BLaER1 treated with 17β-estradiol and CSF1 and Interleukin-3, amounts not matched to agents 10 nM and 100 nM (cell line): Measurements from ENCODE around the gene GAREM2.

Source experiments
- H3K27ac ChIP-seq, 11 experiments: shearing (Covaris generic); formaldehyde crosslinking; 2 replicates each; pipeline ENCODE4 v1.8.1; 2022
- H3K27me3 ChIP-seq, 11 experiments: shearing (Covaris generic); formaldehyde crosslinking; 2 replicates each; pipeline ENCODE4 v1.8.1; 2022
- H3K36me3 ChIP-seq, 11 experiments: shearing (Covaris generic); formaldehyde crosslinking; 2 replicates each; pipeline ENCODE4 v1.8.1; 2022
- H3K4me1 ChIP-seq, 10 experiments: shearing (Covaris generic); formaldehyde crosslinking; 2 replicates each; pipeline ENCODE4 v1.8.1; 2022
- H3K4me2 ChIP-seq, 11 experiments: shearing (Covaris generic); formaldehyde crosslinking; 2 replicates each; pipeline ENCODE4 v1.8.1; 2022
- H3K4me3 ChIP-seq, 10 experiments: shearing (Covaris generic); formaldehyde crosslinking; 2 replicates each; pipeline ENCODE4 v1.8.1; 2022
- H3K9ac ChIP-seq, 11 experiments: shearing (Covaris generic); formaldehyde crosslinking; 2 replicates each; pipeline ENCODE4 v1.8.1; 2022
- H3K9me3 ChIP-seq, 11 experiments: shearing (Covaris generic); formaldehyde crosslinking; replicated peaks in 1 of 11; 2 replicates each; pipeline ENCODE4 v1.8.1; 2022
- H4K20me1 ChIP-seq, 11 experiments: shearing (Covaris generic); formaldehyde crosslinking; 2 replicates each; pipeline ENCODE4 v1.8.1; 2022
- Cebpa-rat ChIP-seq, 11 experiments: shearing (Covaris generic); IDR thresholded peaks; 2 replicates each; pipeline ENCODE4 v1.8.1; 2022

The GAREM2 gene

DNA sequence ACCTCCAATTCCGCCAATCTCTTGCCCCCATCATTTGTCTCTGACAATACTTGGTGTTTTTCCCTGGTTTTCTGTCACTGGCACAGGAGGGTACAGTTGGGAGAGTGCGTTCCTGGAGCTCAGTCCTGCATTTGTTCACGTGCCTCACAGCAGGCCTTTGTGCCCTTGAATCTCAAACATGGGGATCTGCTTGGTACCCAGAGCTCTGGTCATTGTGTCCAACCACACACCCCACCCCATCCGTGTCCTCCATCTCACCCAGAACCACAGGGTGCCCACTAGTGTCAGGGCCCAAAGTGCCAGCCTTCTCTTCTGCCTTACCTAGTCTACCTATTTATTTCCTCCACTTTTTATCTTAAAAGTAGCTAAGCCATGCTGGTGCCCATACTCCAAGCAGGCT is 16.2 kb downstream of the GAREM2 start:
- H4K20me1 ChIP-seq: peaks cover 0 to 53% (median 2%) of the 10 kb centered on the region in 11 experiments; a peak in 10 of 22 replicates
- H3K36me3 ChIP-seq: peaks cover 40 to 60% (median 45%) of the 10 kb centered on the region in 11 experiments
- H3K9ac ChIP-seq: no peak overlapping the region
- H3K27me3 ChIP-seq: peaks cover 22 to 27% (median 24%) of the 10 kb centered on the region in 11 experiments
- no peak overlapping the region for H3K4me2 ChIP-seq
- no peak overlapping the region for H3K27ac ChIP-seq
- H3K4me1 ChIP-seq: peaks cover 15 to 30% (median 24%) of the 10 kb centered on the region in 10 experiments
- H3K9me3 ChIP-seq: no peaks in the 10 kb centered on the region
- TF ChIP-seq Cebpa-rat (IDR thresholded peaks at IDR 0.05): no peak
- H3K4me3 ChIP-seq: no peak overlapping the region

- Histone ChIP-seq H3K4me1 (peaks cover 15 to 24% (median 19%) of the 10 kb centered on the region in 10 experiments), H3K27ac (no peak overlapping the region), H4K20me1 (peaks cover 0 to 53% (median 2%) of the 10 kb centered on the region in 11 experiments; a peak in 10 of 22 replicates), H3K9ac (no peak overlapping the region), H3K36me3 (peaks cover 46 to 66% (median 51%) of the 10 kb centered on the region in 11 experiments), H3K4me2 (no peak overlapping the region), H3K4me3 (no peak overlapping the region), H3K9me3 (no peaks in the 10 kb centered on the region), H3K27me3 (peaks cover 16 to 21% (median 18%) of the 10 kb centered on the region in 11 experiments)
- no peak for TF ChIP-seq Cebpa-rat (IDR thresholded peaks at IDR 0.05)
These were observed 16.9 kb downstream of the GAREM2 start for GRCh38 chr2:26189751-26190150.

DNA sequence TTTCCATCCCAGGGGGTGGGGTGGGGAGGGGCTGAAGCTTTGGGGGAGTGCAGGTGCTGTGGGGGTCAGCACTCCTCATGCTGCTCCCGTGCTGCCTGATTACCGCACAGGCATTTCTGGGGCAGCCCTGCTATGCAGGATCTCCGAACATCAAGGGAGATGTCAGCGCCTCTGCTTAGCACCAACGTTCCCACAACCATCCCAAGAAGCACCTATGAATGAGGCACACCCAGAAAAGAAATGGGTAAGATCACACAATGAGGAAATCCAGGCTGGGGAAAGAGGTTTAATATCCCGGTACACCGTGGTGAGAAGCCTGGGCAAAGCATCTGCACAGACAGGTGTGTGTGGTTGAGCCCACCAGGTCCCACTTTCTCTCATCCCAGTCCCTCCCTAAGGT is 17.5 kb downstream of the GAREM2 start:
- H3K9ac ChIP-seq: no peak overlapping the region
- peaks cover 10 to 15% (median 12%) of the 10 kb centered on the region in 11 experiments for H3K27me3 ChIP-seq
- H3K4me2 ChIP-seq: no peak overlapping the region
- no peak for TF ChIP-seq Cebpa-rat (IDR thresholded peaks at IDR 0.05)
- H4K20me1 ChIP-seq: peaks cover 0 to 53% (median 2%) of the 10 kb centered on the region in 11 experiments; a peak in 10 of 22 replicates
- no peak overlapping the region for H3K27ac ChIP-seq
- no peak overlapping the region for H3K4me3 ChIP-seq
- H3K4me1 ChIP-seq: peaks cover 13 to 18% (median 15%) of the 10 kb centered on the region in 10 experiments
- H3K9me3 ChIP-seq: no peaks in the 10 kb centered on the region
- H3K36me3 ChIP-seq: peaks cover 52 to 72% (median 58%) of the 10 kb centered on the region in 11 experiments

DNA sequence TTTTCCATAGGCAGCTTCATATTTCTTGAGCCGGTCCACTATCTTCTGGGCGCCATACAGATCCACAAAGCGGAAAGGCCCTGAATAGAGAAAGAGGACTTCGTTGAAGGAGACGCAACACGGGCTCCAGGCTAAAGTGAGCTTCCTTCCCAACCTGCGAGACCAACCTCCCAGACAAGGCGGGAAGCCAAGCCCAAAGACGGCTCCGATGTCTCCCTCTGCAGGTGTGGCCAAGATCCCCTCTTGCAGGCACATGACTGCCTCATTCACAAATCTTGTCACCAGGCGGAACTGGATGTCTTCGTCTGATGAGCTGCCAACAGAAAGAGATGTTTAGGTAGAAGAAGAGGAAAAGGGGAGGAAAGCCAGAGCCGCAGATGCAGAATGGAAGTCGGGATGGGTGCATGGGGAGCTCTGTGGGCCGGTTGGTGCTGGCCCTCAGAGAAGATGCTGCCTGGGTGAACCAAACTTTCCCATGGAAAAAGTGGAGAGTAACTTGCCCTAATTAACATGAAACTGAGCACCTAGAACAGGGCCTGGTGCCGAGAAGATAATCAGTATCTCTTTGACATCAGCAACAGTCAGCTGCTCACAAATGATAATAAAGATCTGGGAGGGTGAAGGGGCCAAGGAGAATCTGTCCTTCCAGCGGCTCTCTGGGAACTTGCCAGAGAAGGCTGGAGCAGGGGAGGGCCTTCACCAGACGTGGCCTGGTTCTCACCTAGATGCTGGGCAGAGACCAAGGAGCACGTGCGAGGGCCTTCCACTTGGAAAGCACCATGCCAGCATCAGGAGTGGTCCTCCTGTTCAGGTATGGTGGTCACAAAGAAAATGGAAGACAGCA is 18.6 kb downstream of the GAREM2 start:
- Histone ChIP-seq H3K9me3 (no peaks in the 10 kb centered on the region), H3K36me3 (peaks cover 64 to 84% (median 69%) of the 10 kb centered on the region in 11 experiments), H3K4me3 (no peak overlapping the region), H3K9ac (no peak overlapping the region), H3K4me1 (peaks cover 2 to 11% (median 5%) of the 10 kb centered on the region in 10 experiments; a peak in 19 of 20 replicates), H4K20me1 (peaks cover 0 to 48% (median 2%) of the 10 kb centered on the region in 11 experiments; a peak in 11 of 22 replicates), H3K4me2 (no peak overlapping the region), H3K27me3 (peaks cover 0 to 3% (median 0%) of the 10 kb centered on the region in 11 experiments; a peak in 5 of 22 replicates), H3K27ac (no peak overlapping the region)
- no peak for TF ChIP-seq Cebpa-rat (IDR thresholded peaks at IDR 0.05)

GRCh38 chr2:26193578-26194231 is 20.8 kb downstream of the GAREM2 start:
- no peak for TF ChIP-seq Cebpa-rat (IDR thresholded peaks at IDR 0.05)
- Histone ChIP-seq H3K36me3 (peaks cover 86 to 99% (median 90%) of the 10 kb centered on the region in 11 experiments), H3K9me3 (peaks cover 8 to 17% (median 11%) of the 10 kb centered on the region in 11 experiments; a peak in 21 of 22 replicates), H3K4me2 (no peak overlapping the region), H3K27me3 (no peaks in the 10 kb centered on the region), H4K20me1 (peaks cover 0 to 34% (median 4%) of the 10 kb centered on the region in 11 experiments; a peak in 8 of 22 replicates), H3K27ac (0 out of 22 replicates have a peak overlapping the region, but pooled peaks of 1 of the 11 experiments have one; percentile 23), H3K4me1 (peaks cover 5 to 16% (median 9%) of the 10 kb centered on the region in 10 experiments; a peak in 17 of 20 replicates), H3K4me3 (no peak overlapping the region), H3K9ac (no peak overlapping the region)

DNA sequence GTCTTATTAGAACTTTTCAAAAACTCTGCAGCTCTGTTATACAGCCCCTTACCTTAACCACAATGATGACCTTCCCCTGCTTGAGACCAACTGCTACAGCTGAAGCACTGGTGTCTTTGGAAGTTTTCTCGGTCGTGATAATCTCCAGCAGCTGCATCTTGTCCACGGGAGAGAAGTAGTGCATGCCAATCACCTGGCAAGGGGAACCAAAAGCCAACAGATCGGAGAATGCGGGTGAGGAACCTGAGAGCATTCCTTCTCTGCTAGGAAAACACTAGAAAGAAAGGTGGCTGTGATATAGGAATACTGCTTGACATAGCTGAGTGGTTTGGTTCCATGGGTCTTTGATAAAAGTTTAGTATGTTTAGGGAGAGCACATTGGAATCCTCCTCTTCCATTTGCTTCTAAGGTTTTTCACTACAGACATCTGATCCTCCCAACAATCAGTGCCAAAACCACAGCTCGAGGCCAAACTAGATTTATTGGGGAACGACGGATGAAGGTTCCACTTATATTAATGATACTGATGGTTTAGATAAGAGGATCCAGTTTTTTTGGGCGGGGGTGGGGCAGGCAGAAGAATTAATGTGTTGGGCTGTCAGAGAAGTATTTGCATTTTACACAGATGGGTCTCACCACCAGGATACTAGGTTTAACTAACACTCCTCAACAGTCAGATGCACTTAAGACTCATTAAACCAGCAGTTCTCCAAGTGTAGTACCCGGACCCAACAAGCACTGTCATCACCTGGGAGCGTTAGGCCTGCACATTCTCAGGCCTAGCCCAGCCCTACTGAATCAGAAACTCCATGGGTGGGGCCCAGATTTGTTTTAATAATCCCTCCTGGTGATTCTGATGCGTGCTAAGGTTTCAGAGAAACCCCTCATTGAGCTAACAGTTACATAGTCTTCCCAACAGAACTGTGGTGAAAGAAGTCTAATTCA is 22.4 kb downstream of the GAREM2 start:
- TF ChIP-seq Cebpa-rat (IDR thresholded peaks at IDR 0.05): no peak
- H3K4me3 ChIP-seq: no peak overlapping the region
- peaks cover 8 to 21% (median 11%) of the 10 kb centered on the region in 11 experiments; a peak in 21 of 22 replicates for H3K9me3 ChIP-seq
- peaks cover 5 to 19% (median 9%) of the 10 kb centered on the region in 10 experiments; a peak in 17 of 20 replicates for H3K4me1 ChIP-seq
- peaks cover 0 to 27% (median 4%) of the 10 kb centered on the region in 11 experiments; a peak in 8 of 22 replicates for H4K20me1 ChIP-seq
- no peaks in the 10 kb centered on the region for H3K27me3 ChIP-seq
- H3K9ac ChIP-seq: no peak overlapping the region
- H3K27ac ChIP-seq: no peak overlapping the region
- H3K4me2 ChIP-seq: no peak overlapping the region
- H3K36me3 ChIP-seq: peaks cover 98 to 100% (median 100%) of the 10 kb centered on the region in 11 experiments

DNA sequence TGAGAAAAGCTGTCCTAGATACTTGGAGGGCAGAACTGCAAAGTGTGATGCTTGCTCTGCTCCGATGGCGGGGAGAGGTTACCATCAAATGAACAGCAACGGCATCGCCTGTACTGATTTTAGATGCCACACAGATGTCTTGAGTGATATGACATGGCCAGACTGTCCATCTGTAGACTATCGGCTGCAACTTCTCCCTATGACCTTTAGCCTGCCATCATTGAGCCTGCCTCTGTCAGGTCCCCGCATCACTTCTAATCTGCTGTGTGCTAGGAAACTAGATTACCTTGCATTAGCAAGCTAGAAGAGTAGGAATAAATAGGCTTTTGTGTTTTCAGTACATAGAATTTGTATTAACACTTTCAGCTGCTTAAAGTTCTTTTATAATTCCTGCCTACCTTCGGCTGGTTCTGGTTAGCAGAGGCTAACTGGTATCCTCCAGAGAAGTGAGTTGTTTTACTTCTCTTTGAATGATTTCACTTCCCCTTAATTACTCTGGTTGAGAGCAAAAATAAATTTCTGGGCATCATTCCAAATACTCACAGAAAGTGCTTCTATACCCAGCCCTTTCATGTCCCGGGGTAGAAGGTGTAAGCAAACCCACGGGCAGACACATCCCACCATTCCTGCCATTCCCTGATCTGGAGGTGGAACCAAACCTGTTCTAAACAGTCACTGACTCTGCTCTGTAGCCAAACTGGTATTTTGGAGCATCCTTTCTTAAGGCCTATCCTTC is 24.0 kb downstream of the GAREM2 start:
- Histone ChIP-seq H3K4me1 (peaks cover 5 to 19% (median 9%) of the 10 kb centered on the region in 10 experiments; a peak in 17 of 20 replicates), H3K36me3 (peaks cover 96 to 100% (median 100%) of the 10 kb centered on the region in 11 experiments), H3K9ac (no peak overlapping the region), H3K27ac (no peak overlapping the region), H3K4me2 (peak overlapping the region in 7 of 11 experiments; percentile 2 to 52 (median 26); a peak in 11 of 22 replicates), H3K27me3 (no peaks in the 10 kb centered on the region), H3K4me3 (no peak overlapping the region), H4K20me1 (peaks cover 0 to 14% (median 0%) of the 10 kb centered on the region in 11 experiments; a peak in 6 of 22 replicates), H3K9me3 (peaks cover 8 to 21% (median 11%) of the 10 kb centered on the region in 11 experiments; a peak in 21 of 22 replicates)
- no peak for TF ChIP-seq Cebpa-rat (IDR thresholded peaks at IDR 0.05)
